Measurements from ENCODE around the gene NAA80.

DNA sequence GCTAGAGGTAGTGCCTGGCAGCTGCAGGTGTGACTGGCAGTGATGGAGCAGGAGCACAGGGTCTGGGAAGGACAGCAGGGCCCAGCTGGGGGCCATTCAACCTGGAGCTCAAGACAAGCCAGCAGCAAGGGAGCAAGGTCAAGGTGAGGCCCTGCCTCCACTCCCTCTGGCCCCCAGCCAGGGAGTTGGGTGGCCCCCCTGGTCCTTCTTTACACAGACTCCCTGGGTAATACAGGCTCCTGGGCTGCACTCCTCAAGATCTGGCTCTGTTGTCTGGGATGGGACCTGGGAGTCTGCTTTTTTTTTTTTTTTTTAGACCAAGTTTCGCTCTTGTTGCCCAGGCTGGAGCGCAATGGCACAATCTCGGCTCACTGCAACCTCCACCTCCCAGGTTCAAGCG, 48.7 kb downstream of the NAA80 start:
- TF ChIP-seq, protein P1, sequence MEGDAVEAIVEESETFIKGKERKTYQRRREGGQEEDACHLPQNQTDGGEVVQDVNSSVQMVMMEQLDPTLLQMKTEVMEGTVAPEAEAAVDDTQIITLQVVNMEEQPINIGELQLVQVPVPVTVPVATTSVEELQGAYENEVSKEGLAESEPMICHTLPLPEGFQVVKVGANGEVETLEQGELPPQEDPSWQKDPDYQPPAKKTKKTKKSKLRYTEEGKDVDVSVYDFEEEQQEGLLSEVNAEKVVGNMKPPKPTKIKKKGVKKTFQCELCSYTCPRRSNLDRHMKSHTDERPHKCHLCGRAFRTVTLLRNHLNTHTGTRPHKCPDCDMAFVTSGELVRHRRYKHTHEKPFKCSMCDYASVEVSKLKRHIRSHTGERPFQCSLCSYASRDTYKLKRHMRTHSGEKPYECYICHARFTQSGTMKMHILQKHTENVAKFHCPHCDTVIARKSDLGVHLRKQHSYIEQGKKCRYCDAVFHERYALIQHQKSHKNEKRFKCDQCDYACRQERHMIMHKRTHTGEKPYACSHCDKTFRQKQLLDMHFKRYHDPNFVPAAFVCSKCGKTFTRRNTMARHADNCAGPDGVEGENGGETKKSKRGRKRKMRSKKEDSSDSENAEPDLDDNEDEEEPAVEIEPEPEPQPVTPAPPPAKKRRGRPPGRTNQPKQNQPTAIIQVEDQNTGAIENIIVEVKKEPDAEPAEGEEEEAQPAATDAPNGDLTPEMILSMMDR (IDR thresholded peaks at IDR 0.05), result no peak
- no peak for TF ChIP-seq EZH2 (IDR thresholded peaks at IDR 0.05)
- no peak for TF ChIP-seq EZH2phosphoT487 (IDR thresholded peaks at IDR 0.05)
